ENCODE measurements around the gene ASCL2. TPM values are rescaled to one million over a fixed set of nuclear protein-coding genes. Genes with fewer than 3 reads are reported as not detected.

Gene ASCL2
- total RNA-seq, 2 experiments from 2014 or later = not detected

DNA sequence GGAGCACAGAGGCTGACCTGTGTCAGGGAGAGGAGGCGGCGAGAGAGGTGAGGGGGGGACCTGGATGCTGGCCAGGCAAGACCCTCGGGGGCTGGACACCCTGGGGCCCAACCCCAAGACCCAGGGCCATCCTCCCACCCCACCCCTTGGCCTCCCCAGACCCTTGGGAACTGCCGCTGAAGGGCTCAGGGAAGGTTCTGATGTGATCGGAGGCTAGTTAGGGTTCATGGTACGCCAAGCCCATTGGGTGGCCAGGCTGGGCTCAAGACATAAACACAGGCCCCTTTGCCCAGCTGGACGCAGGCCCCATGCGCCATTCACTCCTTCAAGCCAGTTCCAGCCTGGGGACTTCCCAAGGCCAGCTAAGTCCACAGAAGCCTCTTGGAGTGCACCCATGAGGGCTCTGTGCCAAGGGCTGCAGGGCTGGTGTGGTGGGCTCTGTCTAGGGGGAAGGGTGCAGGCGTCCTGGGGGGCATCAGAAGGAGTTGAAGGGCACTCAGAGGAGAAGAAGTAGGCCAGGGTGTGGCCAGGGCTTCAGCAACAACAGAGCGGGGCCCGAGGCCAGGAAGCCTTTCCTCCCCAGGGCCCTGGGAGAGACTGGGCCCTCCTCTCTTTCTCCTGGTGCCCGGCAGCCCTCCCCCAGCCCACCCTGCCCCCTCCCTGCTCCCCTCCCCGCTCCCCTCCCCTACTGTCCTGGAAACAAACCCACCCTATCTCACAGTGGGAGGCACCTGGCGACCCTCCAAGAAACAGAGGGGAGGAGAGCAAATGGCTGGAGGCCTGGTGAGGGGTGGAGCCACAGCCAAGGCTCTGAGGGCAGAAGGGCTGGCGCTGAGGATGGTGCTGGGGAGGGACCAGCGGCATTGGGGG is 44.4 kb upstream of the ASCL2 start:
- no peak for DNase-seq (ENCODE audit: low spot score)
- Histone ChIP-seq H2AFZ (ENCODE audit: low read length) (no peak overlapping the region), H3K27ac (ENCODE audit: low read depth, low read length, poor library complexity, severe bottlenecking) (no peak overlapping the region), H3K4me1 (ENCODE audit: insufficient read depth, low read length, poor library complexity, severe bottlenecking) (no peaks in the 10 kb centered on the region), H3K79me2 (ENCODE audit: insufficient read depth, low read depth, low read length) (no peaks in the 10 kb centered on the region), H3K4me3 (ENCODE audit: low read depth, low read length, poor library complexity, severe bottlenecking) (no peak overlapping the region), H3K9me3 (ENCODE audit: low read length) (no peaks in the 10 kb centered on the region), H3K4me2 (ENCODE audit: low read length) (no peak overlapping the region), H3K9me2 (ENCODE audit: insufficient read depth, low read length) (no peaks in the 10 kb centered on the region), H4K20me1 (ENCODE audit: insufficient read depth, low read length) (no peaks in the 10 kb centered on the region), H3K36me3 (ENCODE audit: insufficient read depth, low read length) (no peaks in the 10 kb centered on the region)
- TF ChIP-seq EZH2phosphoT487 (IDR thresholded peaks at IDR 0.05; ENCODE audit: borderline replicate concordance, low read depth, low read length) (no peak), CTCF (conservative IDR thresholded peaks at IDR 0.05; ENCODE audit: low read length) (no peak)
- intact Hi-C loops (cut with micrococcal nuclease; ENCODE audit: unreplicated experiment) = no loop called here
- CTCF ChIA-PET (ENCODE audit: unreplicated experiment) = interaction anchor here (0.6 kb wide), 1 partner anchor 76 kb away, joined by 3 read pairs; no protein-coding TSS in a partner anchor
- no TSS peak for BruUV-seq (replicated peaks)
- POLR2A ChIA-PET = interaction anchor here (0.7 kb wide), 1 partner anchor 49 kb away, joined by 8 read pairs; no protein-coding TSS in a partner anchor

DNA sequence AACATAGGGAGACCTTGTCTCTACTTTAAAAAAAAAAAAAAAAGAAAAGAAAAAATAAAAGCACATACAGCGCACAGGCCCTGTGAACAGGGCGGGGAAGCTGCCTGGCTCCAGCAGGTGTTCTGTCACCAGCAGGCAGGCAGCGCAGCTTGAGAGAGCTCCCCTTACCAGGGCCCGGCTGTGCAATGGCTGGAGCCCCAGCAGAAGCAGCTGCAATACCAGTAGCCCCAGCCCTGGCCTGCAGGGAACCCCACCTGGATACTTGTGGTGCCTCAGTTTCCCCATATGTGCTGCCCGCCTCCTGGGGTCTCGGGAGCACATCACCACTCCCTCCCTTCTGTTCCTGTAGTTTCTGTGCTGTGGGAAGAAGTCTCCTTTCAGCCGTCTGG is 43.7 kb upstream of the ASCL2 start:
- CTCF ChIA-PET (ENCODE audit: unreplicated experiment) = no interaction called here
- no peaks in the 10 kb centered on the region for H3K79me2 ChIP-seq (ENCODE audit: insufficient read depth, low read depth, low read length)
- no peak overlapping the region for H3K4me2 ChIP-seq (ENCODE audit: low read length)
- H3K4me1 ChIP-seq (ENCODE audit: insufficient read depth, low read length, poor library complexity, severe bottlenecking) = no peaks in the 10 kb centered on the region
- no TSS peak for BruUV-seq (replicated peaks)
- intact Hi-C loops (cut with micrococcal nuclease; ENCODE audit: unreplicated experiment) = no loop called here
- POLR2A ChIA-PET = interaction anchor here (0.7 kb wide), 1 partner anchor 50 kb away, joined by 8 read pairs; no protein-coding TSS in a partner anchor
- H3K36me3 ChIP-seq (ENCODE audit: insufficient read depth, low read length) = no peaks in the 10 kb centered on the region
- H3K9me3 ChIP-seq (ENCODE audit: low read length) = no peaks in the 10 kb centered on the region
- no peaks in the 10 kb centered on the region for H4K20me1 ChIP-seq (ENCODE audit: insufficient read depth, low read length)
- H3K27ac ChIP-seq (ENCODE audit: low read depth, low read length, poor library complexity, severe bottlenecking) = no peak overlapping the region
- DNase-seq (ENCODE audit: low spot score) = no peak
- no peak overlapping the region for H2AFZ ChIP-seq (ENCODE audit: low read length)
- no peaks in the 10 kb centered on the region for H3K9me2 ChIP-seq (ENCODE audit: insufficient read depth, low read length)
- TF ChIP-seq EZH2phosphoT487 (IDR thresholded peaks at IDR 0.05; ENCODE audit: borderline replicate concordance, low read depth, low read length) (no peak), CTCF (conservative IDR thresholded peaks at IDR 0.05; ENCODE audit: low read length) (no peak)
- no peak overlapping the region for H3K4me3 ChIP-seq (ENCODE audit: low read depth, low read length, poor library complexity, severe bottlenecking)
